ENCODE results near the gene PPDPF.
"Not testable (repeated sequence)": the region's sequence is repeated elsewhere in the genome, so short reads cannot be mapped to it uniquely, and the experiment has no call there.

GRCh38 chr20:63571087-63571478 lies 50.5 kb downstream of the PPDPF start:
- TF ChIP-seq, protein P1, sequence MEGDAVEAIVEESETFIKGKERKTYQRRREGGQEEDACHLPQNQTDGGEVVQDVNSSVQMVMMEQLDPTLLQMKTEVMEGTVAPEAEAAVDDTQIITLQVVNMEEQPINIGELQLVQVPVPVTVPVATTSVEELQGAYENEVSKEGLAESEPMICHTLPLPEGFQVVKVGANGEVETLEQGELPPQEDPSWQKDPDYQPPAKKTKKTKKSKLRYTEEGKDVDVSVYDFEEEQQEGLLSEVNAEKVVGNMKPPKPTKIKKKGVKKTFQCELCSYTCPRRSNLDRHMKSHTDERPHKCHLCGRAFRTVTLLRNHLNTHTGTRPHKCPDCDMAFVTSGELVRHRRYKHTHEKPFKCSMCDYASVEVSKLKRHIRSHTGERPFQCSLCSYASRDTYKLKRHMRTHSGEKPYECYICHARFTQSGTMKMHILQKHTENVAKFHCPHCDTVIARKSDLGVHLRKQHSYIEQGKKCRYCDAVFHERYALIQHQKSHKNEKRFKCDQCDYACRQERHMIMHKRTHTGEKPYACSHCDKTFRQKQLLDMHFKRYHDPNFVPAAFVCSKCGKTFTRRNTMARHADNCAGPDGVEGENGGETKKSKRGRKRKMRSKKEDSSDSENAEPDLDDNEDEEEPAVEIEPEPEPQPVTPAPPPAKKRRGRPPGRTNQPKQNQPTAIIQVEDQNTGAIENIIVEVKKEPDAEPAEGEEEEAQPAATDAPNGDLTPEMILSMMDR (IDR thresholded peaks at IDR 0.05) = not testable (repeated sequence)
- not testable (repeated sequence) for TF ChIP-seq POLR2A (IDR thresholded peaks at IDR 0.05)
